Caki2 (cell line): ENCODE measurements around the gene RAD51B. TPM values are rescaled to one million over a fixed set of nuclear protein-coding genes. Genes with fewer than 3 reads are reported as not detected.

ENCODE experiments used
- DNase-seq: peaks from one replicate; pipeline ENCODE4 v3.0.0-alpha.2; 2015; ENCODE audit warnings: low read depth
- in situ Hi-C: cut with HindIII; loops from 2 replicates; pipeline ENCODE4 v1.10.0; 2016; ENCODE audit warnings: low sequenced_read_pairs, low pct_unique_long_range_greater_than_20kb, mixed read lengths
- total RNA-seq: library from RNA; depleted of rRNA; stranded (reverse); fragments of >200 nt; shearing (Covaris generic); gene quantifications from 2 replicates; pipeline ENCODE4 v1.2.3, GENCODE V29; 2014; ENCODE audit warnings: low replicate concordance

Gene RAD51B
- total RNA-seq, 1 experiment from 2014 or later, result 20.8 TPM

DNA sequence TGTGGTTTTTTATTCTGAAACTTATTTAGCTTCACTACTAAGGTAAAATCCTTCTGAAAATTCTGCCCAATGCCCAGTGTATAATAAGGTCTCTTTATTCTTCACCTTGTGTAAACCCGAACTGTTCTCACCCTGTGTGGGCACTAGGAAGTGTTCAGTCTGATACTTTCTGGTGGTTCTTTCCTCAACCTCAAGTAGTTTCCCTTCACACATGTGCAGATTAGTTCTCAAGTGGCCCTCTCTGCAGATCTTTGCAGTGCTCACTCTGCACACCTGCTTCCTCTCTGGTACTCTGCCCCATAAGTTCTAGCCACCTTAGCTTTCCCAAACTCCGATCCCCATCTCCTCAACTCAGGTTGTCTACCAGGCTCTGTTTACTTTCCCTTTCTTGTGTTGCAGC is 61.6 kb downstream of the RAD51B start:
- in situ Hi-C loops, result no loop called here
- DNase-seq, result no peak

DNA sequence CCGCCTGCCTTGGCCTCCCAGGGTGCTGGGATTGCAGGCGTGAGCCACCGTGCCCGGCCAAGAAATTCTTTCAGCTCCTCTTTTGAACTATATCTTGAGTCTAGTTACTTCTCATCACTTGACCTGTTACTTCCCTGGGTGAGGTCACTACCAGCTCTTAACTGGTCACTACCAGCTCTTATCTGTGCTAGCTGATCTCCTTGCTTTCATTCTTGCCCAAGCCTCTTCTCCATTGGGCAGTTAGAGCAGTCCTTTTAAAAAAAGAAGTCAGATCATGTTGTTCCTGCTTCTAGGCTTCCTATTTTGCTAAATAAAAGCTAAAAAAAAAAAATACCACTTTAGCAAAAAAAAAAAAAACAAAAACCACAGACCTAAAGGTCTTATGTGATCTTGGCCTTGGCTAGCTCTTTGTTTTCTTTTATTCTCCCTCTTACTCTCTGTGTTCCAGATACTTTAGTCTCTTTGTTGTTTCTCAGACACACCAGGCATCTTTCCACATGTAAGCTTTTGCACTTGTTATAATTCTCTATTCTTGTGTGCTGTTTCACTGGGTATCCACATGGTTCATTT is 63.5 kb downstream of the RAD51B start:
- DNase-seq, result no peak
- in situ Hi-C loops, result no loop called here

DNA sequence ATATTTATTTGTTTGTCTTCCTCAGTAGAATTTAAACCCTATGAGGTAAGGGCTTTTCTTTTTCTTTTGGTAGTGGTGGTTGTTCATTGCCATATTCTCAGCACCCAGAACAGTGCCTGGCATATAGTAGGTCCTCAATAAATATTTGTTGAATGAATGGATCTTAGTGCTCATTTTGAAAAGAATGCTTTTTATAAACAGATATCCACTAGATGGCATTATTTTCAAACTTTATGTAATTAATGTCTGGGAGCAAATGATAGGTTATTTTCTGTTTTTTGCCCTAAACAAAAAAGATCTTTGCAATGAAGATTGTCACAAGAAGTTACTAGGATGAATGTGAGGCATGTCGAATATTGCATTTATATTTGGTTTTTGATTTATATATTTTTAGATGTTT is 64.1 kb downstream of the RAD51B start:
- DNase-seq, result peak; percentile 2
- in situ Hi-C loops, result no loop called here

DNA sequence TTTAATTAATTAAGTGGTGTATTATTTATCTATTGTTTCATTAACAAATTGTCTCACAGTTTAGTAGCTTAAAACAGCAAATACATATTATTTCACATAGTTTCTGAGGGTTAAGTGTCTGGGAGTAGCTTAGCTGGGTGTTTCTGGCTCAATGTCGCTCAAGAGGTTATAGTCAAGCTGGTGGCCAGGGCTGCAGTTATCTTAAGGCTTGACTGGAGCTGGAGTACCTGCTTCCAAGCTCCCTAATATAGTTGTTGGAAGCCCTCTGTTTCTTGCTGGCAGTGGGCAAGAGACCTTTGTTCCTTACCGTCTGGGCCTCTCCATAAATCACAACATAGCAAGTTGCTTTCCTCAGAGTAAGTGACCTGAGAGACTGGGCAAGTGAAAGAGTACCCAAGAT is 66.6 kb downstream of the RAD51B start:
- DNase-seq, result no peak
- in situ Hi-C loops, result no loop called here

DNA sequence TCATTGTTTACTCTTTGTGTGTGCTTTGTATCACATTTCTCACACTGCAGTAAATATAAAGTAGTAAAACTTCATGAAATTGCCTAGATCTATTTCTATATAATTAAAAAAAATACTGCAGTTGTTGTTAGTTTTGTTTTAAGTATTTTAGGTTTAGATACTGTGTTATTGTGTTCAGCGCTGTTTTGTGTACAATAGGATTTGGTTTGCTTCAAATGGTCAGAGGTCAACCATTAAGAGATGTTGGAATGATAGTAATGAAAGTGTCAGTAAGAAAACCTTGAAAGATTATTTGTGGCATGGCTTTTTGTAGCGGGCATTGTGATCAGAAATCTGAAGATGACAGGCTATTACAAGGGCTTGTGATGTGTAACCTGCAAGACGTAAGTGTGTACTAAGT is 67.9 kb downstream of the RAD51B start:
- no peak for DNase-seq
- in situ Hi-C loops, result no loop called here

DNA sequence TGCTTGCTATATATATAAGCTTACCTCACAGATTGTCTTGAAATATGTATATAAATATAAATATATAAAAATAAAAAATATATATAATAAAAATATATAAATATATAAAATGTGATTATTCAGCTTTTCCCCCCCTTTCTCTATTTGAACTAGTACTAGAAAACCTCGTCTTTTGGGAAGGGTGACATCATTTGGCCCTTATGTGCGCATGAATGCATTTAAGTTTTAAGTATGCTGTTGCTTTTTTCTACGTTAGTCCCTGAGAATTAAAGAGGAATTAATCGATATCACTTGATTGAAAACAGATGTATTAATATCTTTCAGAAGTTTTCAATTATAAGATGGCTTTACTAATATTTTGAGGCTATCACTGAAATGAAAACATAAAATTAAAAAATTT is 69.9 kb downstream of the RAD51B start:
- in situ Hi-C loops, result no loop called here

DNA sequence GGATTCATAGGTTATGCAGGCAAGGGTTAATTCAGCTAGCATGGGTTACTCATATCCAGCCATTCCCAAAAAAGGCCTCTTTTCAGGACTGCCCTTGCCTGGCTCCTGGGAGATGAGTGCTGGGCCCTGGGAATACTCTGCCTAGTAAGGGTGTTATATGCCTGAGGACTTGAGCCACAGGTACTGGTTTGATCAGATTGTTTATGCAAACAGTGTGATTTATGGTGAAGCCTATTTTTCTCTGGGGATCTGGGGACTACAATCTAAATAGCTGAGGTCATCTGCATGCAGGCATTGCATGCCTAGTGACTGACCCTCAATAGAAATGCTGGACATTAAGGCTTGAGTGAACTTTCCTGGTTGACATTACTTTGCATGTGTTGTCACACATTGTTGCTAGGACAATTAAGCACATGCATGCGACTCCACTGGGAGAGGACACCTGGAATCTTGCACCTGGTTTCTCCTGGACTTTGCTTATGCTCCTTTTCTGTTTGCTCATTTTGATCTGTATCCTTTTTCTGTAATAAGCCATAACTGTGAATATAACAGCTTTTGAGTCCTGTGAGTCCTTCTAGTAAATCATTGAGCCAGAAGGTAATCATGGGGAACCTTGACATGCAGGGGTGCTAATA is 73.0 kb downstream of the RAD51B start:
- DNase-seq, result no peak
- in situ Hi-C loops, result no loop called here

More for the DNA sequence above, 69.9 kb downstream of the RAD51B start:
- DNase-seq, result no peak

DNA sequence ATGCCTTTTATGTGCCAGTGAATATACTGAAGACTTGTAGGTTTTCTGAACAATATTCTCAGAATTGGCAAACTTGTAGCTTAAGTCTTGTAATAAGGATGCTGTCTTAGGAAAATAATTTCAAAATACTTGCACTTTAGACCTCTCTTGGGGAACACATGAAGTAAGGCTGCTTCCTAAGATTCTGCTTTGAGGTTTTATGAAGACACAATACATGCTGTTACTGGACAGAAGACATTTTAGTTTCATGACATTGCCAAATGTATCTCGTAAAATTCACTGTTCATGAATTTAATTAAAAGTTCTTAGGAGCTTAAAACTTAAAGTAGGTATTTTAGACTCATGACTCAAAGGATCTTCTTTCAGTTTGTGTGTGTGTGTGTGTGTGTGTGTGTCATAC is 80.7 kb downstream of the RAD51B start:
- DNase-seq, result no peak
- in situ Hi-C loops, result no loop called here

DNA sequence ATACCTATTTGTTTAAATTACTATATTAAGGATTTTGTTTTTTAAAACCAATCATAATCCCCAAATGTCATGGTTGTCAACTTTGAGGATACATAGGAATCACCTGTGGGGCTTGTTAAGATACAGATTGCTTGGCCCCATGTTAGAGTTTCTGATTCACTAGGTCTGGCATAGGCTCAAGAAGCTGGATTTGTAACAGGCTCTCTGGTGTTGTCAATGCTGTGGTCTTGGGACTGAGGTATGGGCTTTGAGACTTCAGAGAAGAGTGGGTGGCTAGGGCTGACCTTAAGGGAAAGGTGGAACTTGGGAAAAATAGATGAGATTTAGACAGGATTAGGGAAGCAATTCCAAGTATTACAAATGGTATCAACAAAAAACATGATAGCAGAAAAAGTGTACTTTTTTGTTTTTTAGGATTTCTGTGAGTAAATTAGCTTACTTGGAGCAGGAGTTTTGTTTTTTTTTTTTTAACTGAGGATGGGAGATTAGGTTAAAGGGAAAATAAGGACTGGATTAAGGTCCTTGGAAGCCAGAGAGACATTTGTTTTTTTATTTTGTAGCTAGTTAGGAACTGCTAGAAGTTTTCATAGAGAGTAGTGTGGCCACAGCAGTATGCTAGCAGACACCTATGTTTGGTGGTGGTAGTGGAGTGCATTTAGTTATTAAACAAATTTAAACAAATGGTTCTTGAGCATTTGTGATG is 88.6 kb downstream of the RAD51B start:
- in situ Hi-C loops, result no loop called here
- no peak for DNase-seq

DNA sequence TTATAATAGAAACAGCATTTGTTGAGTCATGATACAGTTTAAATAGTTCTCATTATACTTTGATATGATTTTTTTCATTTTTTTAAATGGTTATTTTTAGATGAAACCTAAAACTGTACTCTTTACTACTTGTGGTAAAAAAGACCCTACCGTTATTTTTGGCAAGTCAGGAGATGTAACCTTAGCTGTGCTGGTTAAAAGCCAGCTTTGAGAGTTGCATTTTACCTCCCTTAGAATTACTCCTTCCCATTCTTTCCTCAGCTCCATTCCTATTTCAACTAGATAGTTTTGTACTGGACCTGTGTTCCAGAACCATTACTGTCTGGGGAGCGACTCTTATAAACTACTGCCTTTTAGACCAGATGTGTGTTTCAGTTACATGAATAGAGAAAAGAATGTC is 92.0 kb downstream of the RAD51B start:
- DNase-seq, result no peak
- in situ Hi-C loops, result no loop called here

DNA sequence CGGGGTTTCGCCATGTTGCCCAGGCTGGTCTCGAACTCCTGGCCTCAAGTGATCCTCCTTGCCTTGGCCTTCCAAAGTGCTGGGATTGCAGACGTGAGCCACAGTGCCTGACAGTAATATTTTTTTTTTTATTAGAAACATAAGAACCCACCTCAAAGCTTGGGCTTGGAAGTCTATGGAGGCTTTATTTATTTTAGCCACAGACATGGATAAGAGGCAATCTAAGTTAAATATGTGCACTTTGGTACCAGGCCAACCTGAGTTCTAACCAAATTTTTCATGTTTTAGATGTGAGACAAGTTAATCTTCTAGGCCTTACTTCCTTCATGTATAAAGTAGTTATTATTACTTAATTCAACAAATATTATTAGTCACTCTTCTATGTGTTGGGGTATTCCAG is 96.9 kb downstream of the RAD51B start:
- no peak for DNase-seq
- in situ Hi-C loops, result no loop called here

DNA sequence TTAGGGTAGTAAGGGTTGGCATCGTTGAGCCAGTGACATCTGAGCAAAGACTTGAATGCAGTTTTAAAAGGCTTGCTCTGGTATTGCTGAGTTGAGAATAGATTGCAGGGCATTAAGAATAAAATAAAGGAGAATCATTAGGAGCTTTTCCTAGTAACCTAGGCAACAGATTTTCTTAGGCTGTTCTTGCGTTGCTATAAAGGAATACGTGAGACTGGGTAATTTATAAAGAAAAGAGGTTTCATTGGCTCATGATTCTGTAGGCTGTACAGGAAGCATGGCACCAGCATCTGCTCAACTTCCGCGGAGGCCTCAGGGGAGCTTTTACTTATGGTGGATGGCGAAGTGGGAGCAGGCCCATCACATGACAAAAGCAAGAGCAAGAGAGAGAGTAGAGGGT is 97.4 kb downstream of the RAD51B start:
- in situ Hi-C loops, result no loop called here
- DNase-seq, result no peak

DNA sequence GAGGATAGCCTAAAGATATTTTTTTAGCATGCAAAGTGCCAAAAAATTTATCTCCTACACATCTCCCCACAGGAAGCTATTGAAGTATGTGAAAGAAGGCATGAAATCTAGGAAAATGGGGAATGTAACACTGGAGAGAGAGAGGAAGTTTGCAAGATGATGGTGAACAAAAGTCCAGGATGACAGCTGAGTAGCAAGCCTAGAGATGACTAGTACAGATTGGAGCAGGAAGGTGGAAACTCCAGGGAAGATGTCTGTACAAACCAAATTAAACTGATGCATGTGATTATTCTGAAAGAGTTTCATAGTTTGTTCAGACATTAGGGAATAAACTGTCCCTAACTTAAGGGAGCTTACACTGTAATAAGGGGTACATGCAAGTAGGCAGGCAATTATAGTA is 99.3 kb downstream of the RAD51B start:
- DNase-seq, result no peak
- in situ Hi-C loops, result no loop called here

DNA sequence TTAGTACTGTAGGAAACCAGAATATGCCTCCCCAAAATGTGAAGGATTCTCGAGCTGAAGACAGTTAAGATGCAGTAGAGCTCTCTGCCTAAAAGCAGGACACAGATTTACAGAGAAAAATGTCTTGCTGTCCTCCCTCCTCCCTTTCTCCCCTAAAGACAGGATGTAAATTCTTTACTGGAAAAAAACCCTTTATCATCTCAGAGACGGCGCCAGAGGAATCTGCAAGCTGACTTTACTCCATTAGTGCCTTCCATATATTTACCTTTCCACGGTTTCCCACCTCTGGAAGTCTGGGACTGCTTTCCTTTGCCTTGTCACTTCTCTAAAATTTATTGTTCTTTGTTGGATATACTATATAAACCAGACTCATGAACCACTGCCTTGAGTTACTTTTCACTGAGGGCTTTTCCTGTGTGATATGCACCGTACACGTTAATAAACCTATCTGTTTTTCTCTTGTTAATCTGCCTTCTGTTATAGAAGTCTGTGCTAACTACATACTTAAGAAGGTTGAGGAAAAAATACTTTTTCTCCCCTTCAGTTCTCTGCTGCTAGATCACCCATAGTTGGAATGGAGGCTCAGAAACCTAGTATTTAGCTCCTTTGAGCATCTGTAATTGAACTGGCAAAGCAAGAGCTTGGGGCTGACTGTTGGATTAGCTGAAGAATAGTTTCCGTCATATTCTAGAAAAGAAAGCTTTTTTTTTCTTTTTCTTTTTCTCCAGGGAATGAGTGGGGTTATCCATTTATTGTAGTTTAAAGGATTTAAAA is 99.9 kb downstream of the RAD51B start:
- DNase-seq, result no peak
- in situ Hi-C loops, result no loop called here

DNA sequence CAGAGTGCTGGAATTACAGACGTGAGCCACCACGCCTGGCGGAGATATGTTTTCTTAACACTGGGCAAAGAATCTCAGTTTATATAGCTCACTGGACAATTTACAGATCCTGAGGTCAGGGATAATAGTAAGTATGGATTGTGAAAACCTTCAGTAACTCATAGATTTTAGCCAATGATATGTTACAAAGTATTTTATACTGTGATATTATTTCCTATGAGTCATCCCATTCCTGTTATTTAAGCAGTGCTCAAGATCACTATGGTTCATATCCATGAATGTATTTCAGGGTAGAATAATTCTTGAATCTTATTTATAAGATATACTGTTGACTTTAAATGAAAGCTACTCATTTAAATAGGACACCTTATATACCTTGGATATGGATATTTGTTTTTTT is 107.2 kb downstream of the RAD51B start:
- DNase-seq, result no peak
- in situ Hi-C loops, result loop anchor here (25.0 kb wide), 1 partner anchor 335 kb away; no protein-coding TSS in a partner anchor

DNA sequence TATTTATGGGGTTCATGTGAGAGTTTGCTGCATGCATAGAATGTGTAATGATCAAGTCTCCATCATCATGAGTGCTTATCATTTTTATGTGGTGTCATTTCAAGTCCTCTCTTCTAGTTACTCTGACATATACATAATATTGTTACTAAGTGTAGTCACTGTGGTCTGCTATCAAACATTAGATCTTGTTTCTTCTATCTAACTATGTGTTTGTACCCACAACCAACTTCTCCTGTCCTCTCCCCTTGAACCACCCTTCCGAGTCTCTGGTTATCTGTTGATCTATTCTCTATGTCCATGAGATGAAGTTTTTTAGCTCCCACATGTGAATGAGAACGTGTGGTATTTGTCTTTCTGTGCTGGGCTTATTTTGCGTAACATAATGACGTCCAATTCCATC is 107.7 kb downstream of the RAD51B start:
- in situ Hi-C loops, result loop anchor here (25.0 kb wide), 1 partner anchor 335 kb away; no protein-coding TSS in a partner anchor
- DNase-seq, result no peak

DNA sequence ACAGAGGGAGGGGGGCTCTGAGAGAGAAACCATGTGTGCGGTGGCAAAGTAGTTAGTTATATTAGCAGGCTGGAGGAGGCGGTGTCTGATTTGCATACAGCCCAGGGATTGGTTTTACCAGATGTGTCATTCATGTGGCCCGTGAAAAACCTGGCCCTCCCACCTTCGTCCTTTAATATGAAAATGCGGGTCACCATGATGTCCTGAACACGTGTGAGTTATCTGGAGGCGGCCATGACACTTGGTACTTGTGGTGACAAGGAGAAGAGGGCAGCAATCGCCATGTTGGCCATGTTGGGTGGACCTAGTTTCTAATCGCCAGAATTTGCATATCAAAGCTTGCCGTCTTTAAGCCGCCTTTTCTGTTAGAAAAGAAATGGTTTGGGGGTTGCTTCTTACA is 108.8 kb downstream of the RAD51B start:
- no peak for DNase-seq
- in situ Hi-C loops, result loop anchor here (25.0 kb wide), 1 partner anchor 334 kb away; no protein-coding TSS in a partner anchor

DNA sequence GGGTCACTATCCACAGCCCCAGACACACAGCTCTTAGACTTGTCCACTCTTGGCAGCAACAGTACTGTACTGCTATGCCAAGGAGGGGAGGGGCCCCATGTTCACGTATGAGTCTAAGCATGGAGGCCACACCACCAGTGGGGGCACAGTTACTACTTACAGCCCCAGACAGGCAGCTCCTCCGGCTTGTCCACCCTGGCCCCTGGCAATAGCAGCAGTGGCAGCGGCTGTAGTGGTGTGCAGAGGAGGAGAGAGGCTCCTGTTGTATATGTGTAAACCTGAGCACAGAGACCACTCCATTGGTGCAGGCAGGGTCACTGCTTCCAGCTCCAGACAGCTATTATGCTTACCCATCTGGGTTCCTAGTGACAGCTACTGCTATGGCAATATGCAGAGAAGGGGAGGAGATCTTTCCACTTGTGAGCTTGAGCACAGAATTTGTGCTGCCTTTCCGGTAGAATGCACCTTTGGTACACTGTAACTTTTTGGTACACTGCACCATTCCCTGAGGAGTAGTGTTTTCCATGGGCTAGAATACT is 113.2 kb downstream of the RAD51B start:
- in situ Hi-C loops, result loop anchor here (25.0 kb wide), 1 partner anchor 330 kb away; no protein-coding TSS in a partner anchor
- DNase-seq, result no peak

DNA sequence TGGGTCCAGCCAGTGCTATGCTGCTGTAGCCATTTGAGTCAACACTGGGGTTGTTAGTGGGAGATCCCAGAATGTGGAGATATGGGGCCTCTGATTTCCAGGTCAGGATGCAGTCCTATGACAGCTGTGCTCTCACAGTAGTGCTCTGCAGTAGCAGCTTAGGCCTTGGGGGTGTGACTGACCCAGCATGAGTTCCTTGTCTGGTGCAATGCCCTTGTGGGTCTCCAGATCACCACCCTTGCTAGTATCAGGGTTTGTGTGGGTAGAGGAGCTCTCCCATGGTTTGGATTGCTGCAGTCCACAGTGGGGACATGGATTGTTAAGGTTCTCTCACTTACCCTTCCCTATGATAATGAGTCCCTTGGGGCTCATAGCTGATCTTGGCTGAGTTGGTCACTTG is 113.7 kb downstream of the RAD51B start:
- no peak for DNase-seq
- in situ Hi-C loops, result loop anchor here (25.0 kb wide), 1 partner anchor 329 kb away; no protein-coding TSS in a partner anchor
